HCT116 (cell line): ENCODE measurements around the gene TAF1D. TPM values are rescaled to one million over a fixed set of nuclear protein-coding genes. Genes with fewer than 3 reads are reported as not detected.

Experiments used
- ATAC-seq: fragments of 200-7000 bp; cut with Tn5 transposase; 2 replicates; pipeline ENCODE4 v1.9.1; 2020; ENCODE audit warnings: mild to moderate bottlenecking, moderate library complexity
- BruUV-seq: library from RNA; stranded (reverse); fragments of 400-500 nt; replicated peaks from 2 replicates; lab custom pipeline; 2021; lab: Mats Ljungman, UMichigan
- CTCF ChIA-PET: fragments of 300-600 bp; sonication (Branson Sonifier 250); formaldehyde crosslinking; loops from one replicate; lab custom pipeline; 2021; ENCODE audit warnings: antibody characterized with exemption; lab: Charles Lee
- POLR2A ChIA-PET: fragments of 300-600, 350-600 bp; sonication (Branson Sonifier 250); formaldehyde crosslinking; loops from one replicate; lab custom pipeline; 2021; ENCODE audit warnings: antibody characterized with exemption; lab: Charles Lee
- RAD21 ChIA-PET, 2 experiments: fragments of 300-600 bp; sonication (Branson Sonifier 250); formaldehyde crosslinking; loops; one replicate each; lab custom pipeline; 2023; ENCODE audit warnings: low total read pairs in 2 of 2; ENCODE audit not compliant: uncharacterized antibody in 2 of 2, unreplicated experiment in 2 of 2, low non-redundant PET in 1 of 2; lab: Charles Lee
- DNase-seq: peaks from one replicate; pipeline ENCODE4 v3.0.0-alpha.2; 2010; ENCODE audit warnings: low read depth, low spot score
- H2AFZ ChIP-seq: fragments of 200-600 bp; shearing (Covaris generic), sonication (generic); 2 replicates; pipeline ENCODE4 v1.6.1; 2017; ENCODE audit warnings: low read depth, mixed run types, mixed read lengths, antibody characterized with exemption, low read length; ENCODE audit not compliant: poor library complexity, severe bottlenecking
- H3K27ac ChIP-seq: 2 replicates; pipeline ENCODE4 v1.5.1; 2012; ENCODE audit warnings: low read depth, low read length
- H3K27me3 ChIP-seq: fragments of 200-600 bp; sonication (generic); 2 replicates; pipeline ENCODE4 v1.6.1; 2016; ENCODE audit warnings: mixed run types, low read length, mixed read lengths; ENCODE audit not compliant: insufficient read depth
- H3K36me3 ChIP-seq, 2 experiments: fragments of 200-500 bp in 1 of 2; fragments of 200-600 bp in 1 of 2; sonication (Bioruptor generic) in 1 of 2; sonication (generic) in 1 of 2; 2 replicates each; pipeline versions ENCODE4 v1.5.1 to v1.6.1; 2014 to 2016; ENCODE audit warnings: low read length in 2 of 2, inconsistent platforms in 1 of 2, mixed read lengths in 1 of 2, mixed run types in 1 of 2; ENCODE audit not compliant: insufficient read depth in 2 of 2, control insufficient read depth in 1 of 2
- H3K4me1 ChIP-seq, 2 experiments: fragments of 200-600 bp in 1 of 2; sonication (generic) in 1 of 2; 2 replicates each; pipeline versions ENCODE4 v1.5.1 to v1.6.1; 2012 to 2017; ENCODE audit warnings: low read length in 2 of 2, inconsistent platforms in 1 of 2, mild to moderate bottlenecking in 1 of 2, mixed read lengths in 1 of 2, mixed run types in 1 of 2, moderate library complexity in 1 of 2; ENCODE audit not compliant: insufficient read depth in 2 of 2, control insufficient read depth in 1 of 2
- H3K4me2 ChIP-seq: fragments of 200-600 bp; sonication (generic); 2 replicates; pipeline ENCODE4 v1.6.1; 2017; ENCODE audit warnings: mixed run types, low read length, mixed read lengths
- H3K4me3 ChIP-seq, 2 experiments: fragments of 200-600 bp in 1 of 2; sonication (generic) in 1 of 2; replicated peaks in 1 of 2; 2 replicates each; pipeline ENCODE4 v1.5.1; 2011 to 2016; ENCODE audit warnings: low read length in 2 of 2, control low read depth in 1 of 2, low read depth in 1 of 2, mild to moderate bottlenecking in 1 of 2, mixed read lengths in 1 of 2, mixed run types in 1 of 2
- H3K79me2 ChIP-seq: fragments of 200-600 bp; sonication (generic); 2 replicates; pipeline ENCODE4 v1.6.1; 2017; ENCODE audit warnings: mild to moderate bottlenecking, mixed run types, low read length, moderate library complexity, mixed read lengths; ENCODE audit not compliant: insufficient read depth
- H3K9ac ChIP-seq: fragments of 200-600 bp; sonication (generic); 2 replicates; pipeline ENCODE4 v1.6.1; 2016; ENCODE audit warnings: low read length, mixed read lengths
- H3K9me2 ChIP-seq: fragments of 200-600 bp; sonication (generic), shearing (Covaris generic); 2 replicates; pipeline ENCODE4 v1.6.1; 2017; ENCODE audit warnings: mixed run types, mild to moderate bottlenecking, moderate library complexity; ENCODE audit not compliant: insufficient read depth
- H3K9me3 ChIP-seq, 2 experiments: fragments of 200-500 bp in 1 of 2; fragments of 200-600 bp in 1 of 2; sonication (Bioruptor generic) in 1 of 2; sonication (generic) in 1 of 2; 2 replicates each; pipeline ENCODE4 v1.6.1; 2014 to 2017; ENCODE audit warnings: low read length in 2 of 2, mixed read lengths in 2 of 2, inconsistent platforms in 1 of 2, low read depth in 1 of 2, mild to moderate bottlenecking in 1 of 2, mixed run types in 1 of 2, moderate library complexity in 1 of 2; ENCODE audit not compliant: control insufficient read depth in 1 of 2, insufficient read depth in 1 of 2
- H4K20me1 ChIP-seq: fragments of 200-600 bp; sonication (generic), shearing (Covaris generic); 2 replicates; pipeline ENCODE4 v1.6.1; 2017; ENCODE audit warnings: mixed run types, mild to moderate bottlenecking, moderate library complexity; ENCODE audit not compliant: insufficient read depth
- CBX3 ChIP-seq: IDR thresholded peaks from 2 replicates; pipeline ENCODE4 v1.6.1; 2012; ENCODE audit warnings: low read depth
- CEBPB ChIP-seq: IDR thresholded peaks from 2 replicates; pipeline ENCODE4 v1.6.1; 2012; ENCODE audit warnings: low read depth
- CTCF ChIP-seq, 3 experiments: fragments of 200-600 bp in 1 of 3; sonication (generic) in 1 of 3; IDR thresholded peaks in 2 of 3; conservative IDR thresholded peaks in 1 of 3; 2 replicates each; pipeline ENCODE4 v1.5.1; 2012 to 2017; ENCODE audit warnings: low read depth in 2 of 3, low read length in 2 of 3, antibody characterized with exemption in 1 of 3, borderline replicate concordance in 1 of 3, control low read depth in 1 of 3, mild to moderate bottlenecking in 1 of 3, mixed read lengths in 1 of 3, mixed run types in 1 of 3, moderate library complexity in 1 of 3; ENCODE audit not compliant: insufficient read depth in 1 of 3
- ELF1 ChIP-seq: IDR thresholded peaks from 2 replicates; pipeline ENCODE4 v1.6.1; 2012; ENCODE audit warnings: low read depth, borderline replicate concordance
- FOSL1 ChIP-seq: IDR thresholded peaks from 2 replicates; pipeline ENCODE4 v1.6.1; 2012; ENCODE audit warnings: low read depth
- JUND ChIP-seq: IDR thresholded peaks from 2 replicates; pipeline ENCODE4 v1.6.1; 2012
- POLR2A ChIP-seq: IDR thresholded peaks from 2 replicates; pipeline ENCODE4 v1.7.0; 2011; ENCODE audit warnings: borderline replicate concordance; ENCODE audit not compliant: insufficient read depth, insufficient read length; ENCODE audit errors: extremely low read depth
- SIN3A ChIP-seq: IDR thresholded peaks from 2 replicates; pipeline ENCODE4 v1.6.1; 2012; ENCODE audit warnings: low read depth
- SP1 ChIP-seq: IDR thresholded peaks from 2 replicates; pipeline ENCODE4 v1.6.1; 2012; ENCODE audit warnings: low read depth
- YY1 ChIP-seq: IDR thresholded peaks from 2 replicates; pipeline ENCODE4 v1.6.1; 2011; ENCODE audit warnings: low read length, low read depth, moderate library complexity, mild to moderate bottlenecking; ENCODE audit not compliant: insufficient replicate concordance; ENCODE audit errors: extremely low read depth
- ZNF274 ChIP-seq: fragments of 200-500 bp; sonication (Bioruptor generic); IDR thresholded peaks from 2 replicates; pipeline ENCODE4 v1.6.1; 2014; ENCODE audit warnings: mild to moderate bottlenecking, low read depth, low read length, inconsistent platforms
- intact Hi-C: fragments of 100-400 bp; cut with micrococcal nuclease; formaldehyde crosslinking; loops from 2 replicates; pipeline ENCODE4 v1.10.0; 2022
- total RNA-seq: library from RNA; stranded (reverse); gene quantifications from one replicate; pipeline ENCODE4 v1.2.1, GENCODE V29; 2021; ENCODE audit not compliant: unreplicated experiment
- TF ChIP-seq, protein P1 (sequence below): IDR thresholded peaks from 2 replicates; pipeline ENCODE4 v1.6.1; 2011; ENCODE audit warnings: mild to moderate bottlenecking, low read length, moderate library complexity; ENCODE audit not compliant: insufficient replicate concordance; ENCODE audit errors: extremely low read depth
- TF ChIP-seq, protein P2 (sequence below): IDR thresholded peaks from 2 replicates; pipeline ENCODE4 v1.6.1; 2012

The TAF1D gene
- total RNA-seq, 1 experiment from 2014 or later, result 267 TPM

DNA sequence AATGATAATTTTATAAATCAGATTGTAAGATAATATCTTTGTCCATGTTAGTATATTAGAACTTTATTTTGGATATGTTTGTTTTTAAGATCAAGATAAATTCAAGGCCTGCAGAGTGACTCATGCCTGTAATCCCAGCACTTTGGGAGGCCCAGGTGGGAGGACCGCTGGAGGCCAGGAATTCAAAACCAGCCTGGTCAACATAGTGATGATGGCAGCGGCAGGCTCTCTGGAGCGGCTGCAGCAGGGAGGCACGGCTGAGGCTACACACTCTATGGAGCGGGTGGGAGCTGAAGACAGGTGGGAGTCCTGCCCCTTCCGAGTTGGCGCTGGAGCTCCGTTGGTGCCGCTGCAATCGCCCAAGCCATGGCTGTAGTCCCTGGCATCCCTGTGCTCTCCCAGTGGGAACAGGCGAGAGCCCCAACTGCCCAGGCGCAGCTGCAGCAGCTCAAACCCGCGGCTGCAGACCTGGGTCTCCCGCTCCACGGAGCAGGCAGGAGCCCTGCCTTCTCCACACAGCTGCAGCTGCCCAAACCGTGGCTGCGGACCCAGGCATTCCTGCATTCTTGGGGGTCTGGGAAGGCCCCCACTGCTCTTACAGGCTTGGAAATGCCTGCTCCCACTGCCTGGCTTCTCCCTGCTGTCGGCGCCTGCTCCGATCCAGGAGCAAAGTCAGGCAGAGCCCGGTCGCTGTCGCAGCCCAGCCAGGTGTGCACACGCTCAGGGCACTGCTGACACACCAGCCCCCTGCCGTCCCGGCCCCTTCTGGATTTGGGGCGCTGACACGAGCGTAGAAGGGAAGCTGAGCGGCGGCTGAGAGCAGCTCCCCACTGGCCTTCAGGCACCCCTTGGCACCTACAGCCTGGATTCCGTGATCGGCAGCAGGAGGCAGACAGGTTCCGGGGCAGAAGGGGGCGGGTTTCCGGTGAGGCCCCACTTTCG is 16.9 kb upstream of the TAF1D start:
- no TSS peak for BruUV-seq
- no peak for DNase-seq
- H2AFZ ChIP-seq, result no peak overlapping the region
- no peak overlapping the region for H3K4me2 ChIP-seq
- TF ChIP-seq ZNF274, result no peak
- TF ChIP-seq JUND, result no peak
- no peak for TF ChIP-seq SIN3A
- TF ChIP-seq ELF1, result no peak
- TF ChIP-seq CEBPB, result no peak
- TF ChIP-seq FOSL1, result no peak
- TF ChIP-seq, protein P1, sequence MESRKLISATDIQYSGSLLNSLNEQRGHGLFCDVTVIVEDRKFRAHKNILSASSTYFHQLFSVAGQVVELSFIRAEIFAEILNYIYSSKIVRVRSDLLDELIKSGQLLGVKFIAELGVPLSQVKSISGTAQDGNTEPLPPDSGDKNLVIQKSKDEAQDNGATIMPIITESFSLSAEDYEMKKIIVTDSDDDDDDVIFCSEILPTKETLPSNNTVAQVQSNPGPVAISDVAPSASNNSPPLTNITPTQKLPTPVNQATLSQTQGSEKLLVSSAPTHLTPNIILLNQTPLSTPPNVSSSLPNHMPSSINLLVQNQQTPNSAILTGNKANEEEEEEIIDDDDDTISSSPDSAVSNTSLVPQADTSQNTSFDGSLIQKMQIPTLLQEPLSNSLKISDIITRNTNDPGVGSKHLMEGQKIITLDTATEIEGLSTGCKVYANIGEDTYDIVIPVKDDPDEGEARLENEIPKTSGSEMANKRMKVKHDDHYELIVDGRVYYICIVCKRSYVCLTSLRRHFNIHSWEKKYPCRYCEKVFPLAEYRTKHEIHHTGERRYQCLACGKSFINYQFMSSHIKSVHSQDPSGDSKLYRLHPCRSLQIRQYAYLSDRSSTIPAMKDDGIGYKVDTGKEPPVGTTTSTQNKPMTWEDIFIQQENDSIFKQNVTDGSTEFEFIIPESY, result no peak
- TF ChIP-seq POLR2A, result no peak
- TF ChIP-seq CTCF (IDR thresholded peaks at IDR 0.05 in 2 of 3, conservative IDR thresholded peaks at IDR 0.05 in 1 of 3; ENCODE audit: borderline replicate concordance in 1 of 3, insufficient read depth in 1 of 3, low read depth in 2 of 3, low read length in 2 of 3), result no peak
- TF ChIP-seq SP1, result no peak
- TF ChIP-seq, protein P2, sequence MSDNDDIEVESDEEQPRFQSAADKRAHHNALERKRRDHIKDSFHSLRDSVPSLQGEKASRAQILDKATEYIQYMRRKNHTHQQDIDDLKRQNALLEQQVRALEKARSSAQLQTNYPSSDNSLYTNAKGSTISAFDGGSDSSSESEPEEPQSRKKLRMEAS, result no peak
- TF ChIP-seq YY1, result no peak
- TF ChIP-seq CBX3, result no peak
- H3K9me3 ChIP-seq, result no peaks in the 10 kb centered on the region
- ChIA-PET RAD21 (no interaction called here), POLR2A (no interaction called here), CTCF (no interaction called here)
- H4K20me1 ChIP-seq, result no peaks in the 10 kb centered on the region
- H3K9ac ChIP-seq, result no peak overlapping the region
- no peaks in the 10 kb centered on the region for H3K79me2 ChIP-seq
- intact Hi-C loops, result no loop called here
- ATAC-seq, result no peak
- H3K27me3 ChIP-seq, result no peaks in the 10 kb centered on the region
- H3K27ac ChIP-seq, result no peak overlapping the region; the same call in 1 of the 2 replicates
- no peaks in the 10 kb centered on the region for H3K9me2 ChIP-seq
- H3K36me3 ChIP-seq, result peaks cover 5 to 26% of the 10 kb centered on the region in 2 experiments; a peak in 2 of 4 replicates
- no peaks in the 10 kb centered on the region for H3K4me1 ChIP-seq
- no peak overlapping the region for H3K4me3 ChIP-seq
